Cardiac muscle cell (in vitro differentiated cells and primary cell): Measurements from ENCODE around the gene TRMT44. TPM values are rescaled to one million over a fixed set of nuclear protein-coding genes. Genes with fewer than 3 reads are reported as not detected.

Experiments used
- DNase-seq, 2 donors: peaks; one replicate each; pipeline versions ENCODE4 v3.0.0 to v3.0.0-alpha.2; 2010 to 2017; ENCODE audit warnings: low read depth in 1 of 2, low spot score in 1 of 2
- H3K27ac ChIP-seq: fragments of 200-600 bp; sonication (generic); 2 replicates; pipeline ENCODE4 v1.5.1; 2016
- H3K27me3 ChIP-seq: fragments of 200-600 bp; sonication (generic); 2 replicates; pipeline ENCODE4 v1.6.0; 2016; ENCODE audit warnings: control low read depth
- H3K36me3 ChIP-seq: fragments of 200-600 bp; sonication (generic); 2 replicates; pipeline ENCODE4 v1.5.1; 2016; ENCODE audit warnings: control low read depth
- H3K4me1 ChIP-seq: fragments of 200-600 bp; sonication (generic); 2 replicates; pipeline ENCODE4 v1.8.1; 2017; ENCODE audit warnings: low read depth, mild to moderate bottlenecking, mixed run types
- H3K4me3 ChIP-seq: fragments of 200-600 bp; sonication (generic); 2 replicates; pipeline ENCODE4 v1.5.1; 2016; ENCODE audit warnings: mild to moderate bottlenecking
- H3K9me3 ChIP-seq: fragments of 200-600 bp; sonication (generic); 2 replicates; pipeline ENCODE4 v1.5.1; 2017; ENCODE audit warnings: low read depth, mild to moderate bottlenecking, control low read depth
- CTCF ChIP-seq: IDR thresholded peaks from 2 replicates; pipeline ENCODE4 v1.5.1; 2012; ENCODE audit warnings: low read depth, mild to moderate bottlenecking, low read length
- polyA plus RNA-seq: library from polyadenylated mRNA; unstranded; fragments of >200 nt; fragmentation: Nextera tagmentation; extraction: Ambion mirVana; gene quantifications from 2 replicates; pipeline ENCODE4 v1.2.1, GENCODE V29; 2016
- total RNA-seq: library from RNA; depleted of rRNA; stranded (reverse); fragments of >200 nt; gene quantifications from 2 replicates; pipeline ENCODE4 v1.2.3, GENCODE V29; 2016

The TRMT44 gene
- total and polyA plus RNA-seq, 2 experiments from 2014 or later: 20.6 to 66.9 TPM

- H3K27ac ChIP-seq: no peak overlapping the region
- no peaks in the 10 kb centered on the region for H3K9me3 ChIP-seq
- H3K4me1 ChIP-seq: no peaks in the 10 kb centered on the region
- no peaks in the 10 kb centered on the region for H3K36me3 ChIP-seq
- no peak overlapping the region for H3K4me3 ChIP-seq
- H3K27me3 ChIP-seq: no peaks in the 10 kb centered on the region
- DNase-seq: no peak
- no peak for TF ChIP-seq CTCF
Observed at GRCh38 chr4:8504279-8505007, 63.9 kb downstream of the TRMT44 start.

GRCh38 chr4:8505229-8505628 is 64.7 kb downstream of the TRMT44 start:
- Histone ChIP-seq H3K27ac (no peak overlapping the region), H3K36me3 (no peaks in the 10 kb centered on the region), H3K9me3 (no peaks in the 10 kb centered on the region), H3K4me1 (no peaks in the 10 kb centered on the region), H3K27me3 (no peaks in the 10 kb centered on the region), H3K4me3 (no peak overlapping the region)
- no peak for TF ChIP-seq CTCF
- no peak for DNase-seq

GRCh38 chr4:8506006-8506372 is 65.4 kb downstream of the TRMT44 start:
- no peak for TF ChIP-seq CTCF
- H3K27me3 ChIP-seq: no peaks in the 10 kb centered on the region
- no peaks in the 10 kb centered on the region for H3K36me3 ChIP-seq
- H3K9me3 ChIP-seq: no peaks in the 10 kb centered on the region
- DNase-seq: no peak
- no peaks in the 10 kb centered on the region for H3K4me1 ChIP-seq
- no peak overlapping the region for H3K27ac ChIP-seq
- no peak overlapping the region for H3K4me3 ChIP-seq

GRCh38 chr4:8506373-8507195 is 66.0 kb downstream of the TRMT44 start:
- Histone ChIP-seq H3K9me3 (no peaks in the 10 kb centered on the region), H3K4me3 (no peak overlapping the region), H3K27ac (no peak overlapping the region), H3K4me1 (no peaks in the 10 kb centered on the region), H3K36me3 (no peaks in the 10 kb centered on the region), H3K27me3 (no peaks in the 10 kb centered on the region)
- TF ChIP-seq CTCF: no peak
- DNase-seq: peak in 1 of 2 donors; percentile 83

GRCh38 chr4:8507196-8507570 is 66.6 kb downstream of the TRMT44 start:
- H3K4me3 ChIP-seq: no peak overlapping the region
- no peak overlapping the region for H3K27ac ChIP-seq
- no peaks in the 10 kb centered on the region for H3K36me3 ChIP-seq
- no peaks in the 10 kb centered on the region for H3K9me3 ChIP-seq
- no peaks in the 10 kb centered on the region for H3K27me3 ChIP-seq
- DNase-seq: peak in 1 of 2 donors; percentile 39
- no peaks in the 10 kb centered on the region for H3K4me1 ChIP-seq
- no peak for TF ChIP-seq CTCF
